ENCODE results near the gene ADCY2.

DNA sequence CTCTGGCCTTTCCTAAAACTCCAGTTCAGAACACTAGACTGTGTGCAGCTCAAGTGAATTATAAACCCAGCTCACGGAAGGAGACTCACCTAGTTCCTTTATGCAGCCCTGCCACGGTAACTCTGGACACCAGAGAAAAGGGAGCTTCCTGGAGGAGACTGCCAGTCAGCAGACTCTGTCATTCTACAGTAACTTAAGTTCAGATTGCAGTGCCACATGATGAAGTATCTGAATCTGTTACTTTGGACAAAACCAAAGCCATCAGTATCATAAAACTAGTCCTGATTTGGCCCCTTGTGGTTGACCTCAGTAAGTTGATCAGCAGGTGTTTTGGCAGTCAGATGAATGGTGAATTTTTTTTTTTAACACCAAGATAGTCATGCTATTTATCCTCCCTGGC is 475.7 kb downstream of the ADCY2 start:
- TF ChIP-seq, protein P1, sequence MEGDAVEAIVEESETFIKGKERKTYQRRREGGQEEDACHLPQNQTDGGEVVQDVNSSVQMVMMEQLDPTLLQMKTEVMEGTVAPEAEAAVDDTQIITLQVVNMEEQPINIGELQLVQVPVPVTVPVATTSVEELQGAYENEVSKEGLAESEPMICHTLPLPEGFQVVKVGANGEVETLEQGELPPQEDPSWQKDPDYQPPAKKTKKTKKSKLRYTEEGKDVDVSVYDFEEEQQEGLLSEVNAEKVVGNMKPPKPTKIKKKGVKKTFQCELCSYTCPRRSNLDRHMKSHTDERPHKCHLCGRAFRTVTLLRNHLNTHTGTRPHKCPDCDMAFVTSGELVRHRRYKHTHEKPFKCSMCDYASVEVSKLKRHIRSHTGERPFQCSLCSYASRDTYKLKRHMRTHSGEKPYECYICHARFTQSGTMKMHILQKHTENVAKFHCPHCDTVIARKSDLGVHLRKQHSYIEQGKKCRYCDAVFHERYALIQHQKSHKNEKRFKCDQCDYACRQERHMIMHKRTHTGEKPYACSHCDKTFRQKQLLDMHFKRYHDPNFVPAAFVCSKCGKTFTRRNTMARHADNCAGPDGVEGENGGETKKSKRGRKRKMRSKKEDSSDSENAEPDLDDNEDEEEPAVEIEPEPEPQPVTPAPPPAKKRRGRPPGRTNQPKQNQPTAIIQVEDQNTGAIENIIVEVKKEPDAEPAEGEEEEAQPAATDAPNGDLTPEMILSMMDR (IDR thresholded peaks at IDR 0.05; ENCODE audit: low read depth, low read length) = no peak
- TF ChIP-seq EZH2phosphoT487 (IDR thresholded peaks at IDR 0.05; ENCODE audit: low read depth) = no peak

Data from OCI-LY3 (cell line).